Activated CD4-positive, alpha-beta memory T cell treated with anti-CD3 and anti-CD28 coated beads for 36 hours (primary cell): ENCODE data around the gene MPDZ. TPM values are rescaled to one million over a fixed set of nuclear protein-coding genes. Genes with fewer than 3 reads are reported as not detected.

Experiments
- CTCF ChIA-PET: fragments of 350-600 bp; sonication (Branson Sonifier 250); formaldehyde crosslinking; loops from one replicate; lab custom pipeline; 2021; ENCODE audit warnings: antibody characterized with exemption, inconsistent platforms; lab: Charles Lee
- POLR2A ChIA-PET: fragments of 350-600 bp; sonication (Branson Sonifier 250); formaldehyde crosslinking; loops from one replicate; lab custom pipeline; 2021; ENCODE audit warnings: antibody characterized with exemption; lab: Charles Lee
- DNase-seq: peaks from one replicate; pipeline ENCODE4 v3.0.0-alpha.2; 2020
- H3K27ac Mint-ChIP-seq: one replicate; pipeline ENCODE4 v1.8.0; 2021; ENCODE audit warnings: mixed read lengths
- H3K27me3 Mint-ChIP-seq: one replicate; pipeline ENCODE4 v1.8.0; 2021; ENCODE audit warnings: mixed read lengths
- H3K36me3 Mint-ChIP-seq: one replicate; pipeline ENCODE4 v1.8.0; 2021; ENCODE audit warnings: mixed read lengths
- H3K4me1 Mint-ChIP-seq: one replicate; pipeline ENCODE4 v1.8.0; 2021; ENCODE audit warnings: low read depth, mixed read lengths
- H3K4me3 Mint-ChIP-seq: one replicate; pipeline ENCODE4 v1.8.0; 2021; ENCODE audit warnings: mild to moderate bottlenecking, mixed read lengths
- H3K9me3 Mint-ChIP-seq: one replicate; pipeline ENCODE4 v1.8.0; 2021; ENCODE audit warnings: mixed read lengths
- intact Hi-C: fragments of 100-400 bp; cut with micrococcal nuclease; formaldehyde crosslinking; loops from one replicate; pipeline ENCODE4 v1.15.1; 2023
- total RNA-seq, 2 experiments: library from RNA; stranded (reverse); gene quantifications; one replicate each; pipeline ENCODE4 v1.2.3, GENCODE V29; 2021

Gene MPDZ
- total RNA-seq, 2 experiments from 2014 or later = not detected

- peaks cover 21% of the 10 kb centered on the region for H3K9me3 Mint-ChIP-seq
- DNase-seq = no peak
- ChIA-PET POLR2A (no interaction called here), CTCF (no interaction called here)
- H3K36me3 Mint-ChIP-seq = no peaks in the 10 kb centered on the region
- intact Hi-C loops = no loop called here
- no peak overlapping the region for H3K4me3 Mint-ChIP-seq
- H3K4me1 Mint-ChIP-seq = no peaks in the 10 kb centered on the region
- no peak overlapping the region for H3K27ac Mint-ChIP-seq
- H3K27me3 Mint-ChIP-seq = no peaks in the 10 kb centered on the region
Observed at GRCh38 chr9:13166996-13167395, 112.5 kb downstream of the MPDZ start.

GRCh38 chr9:13165956-13166355 is 113.5 kb downstream of the MPDZ start:
- H3K4me1 Mint-ChIP-seq = no peaks in the 10 kb centered on the region
- ChIA-PET POLR2A (no interaction called here), CTCF (no interaction called here)
- H3K4me3 Mint-ChIP-seq = no peak overlapping the region
- no peak overlapping the region for H3K27ac Mint-ChIP-seq
- no peak for DNase-seq
- no peaks in the 10 kb centered on the region for H3K36me3 Mint-ChIP-seq
- H3K9me3 Mint-ChIP-seq = peaks cover 23% of the 10 kb centered on the region
- intact Hi-C loops = no loop called here
- H3K27me3 Mint-ChIP-seq = no peaks in the 10 kb centered on the region

GRCh38 chr9:13165236-13165945 is 114.1 kb downstream of the MPDZ start:
- Mint-ChIP-seq H3K9me3 (peaks cover 23% of the 10 kb centered on the region), H3K27me3 (no peaks in the 10 kb centered on the region), H3K36me3 (no peaks in the 10 kb centered on the region), H3K4me3 (no peak overlapping the region), H3K27ac (no peak overlapping the region), H3K4me1 (no peaks in the 10 kb centered on the region)
- POLR2A ChIA-PET = no interaction called here
- CTCF ChIA-PET = no interaction called here
- DNase-seq = no peak
- intact Hi-C loops = no loop called here

- Mint-ChIP-seq H3K36me3 (no peaks in the 10 kb centered on the region), H3K27ac (no peak overlapping the region), H3K4me3 (no peak overlapping the region), H3K9me3 (peaks cover 20% of the 10 kb centered on the region), H3K4me1 (no peaks in the 10 kb centered on the region), H3K27me3 (no peaks in the 10 kb centered on the region)
- intact Hi-C loops = no loop called here
- DNase-seq = no peak
- ChIA-PET CTCF (no interaction called here), POLR2A (no interaction called here)
Observed at GRCh38 chr9:13163946-13164345, 115.5 kb downstream of the MPDZ start.

GRCh38 chr9:13163287-13163686 is 116.2 kb downstream of the MPDZ start:
- no peak overlapping the region for H3K27ac Mint-ChIP-seq
- H3K9me3 Mint-ChIP-seq = peaks cover 20% of the 10 kb centered on the region
- H3K4me1 Mint-ChIP-seq = no peaks in the 10 kb centered on the region
- ChIA-PET CTCF (no interaction called here), POLR2A (no interaction called here)
- no peak overlapping the region for H3K4me3 Mint-ChIP-seq
- no peaks in the 10 kb centered on the region for H3K27me3 Mint-ChIP-seq
- no peaks in the 10 kb centered on the region for H3K36me3 Mint-ChIP-seq
- intact Hi-C loops = no loop called here
- no peak for DNase-seq

- no peak for DNase-seq
- Mint-ChIP-seq H3K27ac (no peak overlapping the region), H3K27me3 (no peaks in the 10 kb centered on the region), H3K4me1 (no peaks in the 10 kb centered on the region), H3K9me3 (peaks cover 22% of the 10 kb centered on the region), H3K36me3 (no peaks in the 10 kb centered on the region), H3K4me3 (no peak overlapping the region)
- ChIA-PET POLR2A (no interaction called here), CTCF (no interaction called here)
- intact Hi-C loops = no loop called here
Observed at GRCh38 chr9:13160051-13160450, 119.4 kb downstream of the MPDZ start.

- Mint-ChIP-seq H3K27me3 (no peaks in the 10 kb centered on the region), H3K27ac (no peak overlapping the region), H3K9me3 (peaks cover 17% of the 10 kb centered on the region), H3K36me3 (no peaks in the 10 kb centered on the region), H3K4me1 (no peaks in the 10 kb centered on the region), H3K4me3 (no peak overlapping the region)
- no peak for DNase-seq
- ChIA-PET POLR2A (no interaction called here), CTCF (no interaction called here)
- intact Hi-C loops = no loop called here
Observed at GRCh38 chr9:13158986-13159385, 120.5 kb downstream of the MPDZ start.

GRCh38 chr9:13151489-13151888 is 128.0 kb downstream of the MPDZ start:
- Mint-ChIP-seq H3K27ac (no peak overlapping the region), H3K27me3 (no peaks in the 10 kb centered on the region), H3K36me3 (no peaks in the 10 kb centered on the region), H3K9me3 (peaks cover 11% of the 10 kb centered on the region), H3K4me1 (no peaks in the 10 kb centered on the region), H3K4me3 (no peak overlapping the region)
- POLR2A ChIA-PET = no interaction called here
- DNase-seq = no peak
- intact Hi-C loops = no loop called here
- CTCF ChIA-PET = no interaction called here

- H3K9me3 Mint-ChIP-seq = peaks cover 11% of the 10 kb centered on the region
- ChIA-PET CTCF (no interaction called here), POLR2A (no interaction called here)
- no peaks in the 10 kb centered on the region for H3K36me3 Mint-ChIP-seq
- no peak for DNase-seq
- intact Hi-C loops = no loop called here
- H3K27me3 Mint-ChIP-seq = no peaks in the 10 kb centered on the region
- no peaks in the 10 kb centered on the region for H3K4me1 Mint-ChIP-seq
- no peak overlapping the region for H3K27ac Mint-ChIP-seq
- no peak overlapping the region for H3K4me3 Mint-ChIP-seq
Observed at GRCh38 chr9:13149454-13149853, 130.0 kb downstream of the MPDZ start.

- ChIA-PET CTCF (no interaction called here), POLR2A (no interaction called here)
- Mint-ChIP-seq H3K4me1 (no peaks in the 10 kb centered on the region), H3K9me3 (peaks cover 3% of the 10 kb centered on the region), H3K27me3 (no peaks in the 10 kb centered on the region), H3K4me3 (no peak overlapping the region), H3K36me3 (no peaks in the 10 kb centered on the region), H3K27ac (no peak overlapping the region)
- no peak for DNase-seq
- intact Hi-C loops = no loop called here
Observed at GRCh38 chr9:13146840-13147239, 132.7 kb downstream of the MPDZ start.

- Mint-ChIP-seq H3K27ac (no peak overlapping the region), H3K4me3 (no peak overlapping the region), H3K9me3 (peaks cover 1% of the 10 kb centered on the region), H3K36me3 (no peaks in the 10 kb centered on the region), H3K27me3 (no peaks in the 10 kb centered on the region), H3K4me1 (no peaks in the 10 kb centered on the region)
- ChIA-PET CTCF (no interaction called here), POLR2A (no interaction called here)
- intact Hi-C loops = no loop called here
- DNase-seq = no peak
Observed at GRCh38 chr9:13145340-13145739, 134.2 kb downstream of the MPDZ start.

GRCh38 chr9:13144166-13144775 is 135.2 kb downstream of the MPDZ start:
- Mint-ChIP-seq H3K36me3 (no peaks in the 10 kb centered on the region), H3K9me3 (no peaks in the 10 kb centered on the region), H3K4me3 (no peak overlapping the region), H3K4me1 (no peaks in the 10 kb centered on the region), H3K27me3 (no peaks in the 10 kb centered on the region), H3K27ac (no peak overlapping the region)
- ChIA-PET POLR2A (no interaction called here), CTCF (no interaction called here)
- intact Hi-C loops = no loop called here
- no peak for DNase-seq

- ChIA-PET POLR2A (no interaction called here), CTCF (no interaction called here)
- Mint-ChIP-seq H3K36me3 (no peaks in the 10 kb centered on the region), H3K9me3 (no peaks in the 10 kb centered on the region), H3K4me3 (no peak overlapping the region), H3K4me1 (no peaks in the 10 kb centered on the region), H3K27me3 (no peaks in the 10 kb centered on the region), H3K27ac (no peak overlapping the region)
- intact Hi-C loops = no loop called here
- DNase-seq = no peak
Observed at GRCh38 chr9:13143281-13143680, 136.2 kb downstream of the MPDZ start.
